ENCODE data around the gene POU3F1.
"Not testable (repeated sequence)": the region's sequence is repeated elsewhere in the genome, so short reads cannot be mapped to it uniquely, and the experiment has no call there.

POU3F1 gene

GRCh38 chr1:38043036-38043747 is 3.4 kb downstream of the POU3F1 start:
- DNase-seq (ENCODE audit: insufficient read length, low spot score) (no peak), FAIRE-seq (no peak)
- TF ChIP-seq POLR2AphosphoS5 (IDR thresholded peaks at IDR 0.05; ENCODE audit: low read depth, low read length) (no peak), SPI1 (IDR thresholded peaks at IDR 0.05; ENCODE audit: low read depth, low read length) (no peak), POU2F2 (IDR thresholded peaks at IDR 0.05; ENCODE audit: low read depth, low read length) (no peak), TAF1 (IDR thresholded peaks at IDR 0.05; ENCODE audit: low read depth, low read length) (no peak), POLR2A (IDR thresholded peaks at IDR 0.05; ENCODE audit: low read depth, low read length) (no peak), PAX5 (IDR thresholded peaks at IDR 0.05; ENCODE audit: insufficient read depth, low read length, severe bottlenecking) (no peak)

- FAIRE-seq (no peak), DNase-seq (ENCODE audit: insufficient read length, low spot score) (no peak)
- TF ChIP-seq SPI1 (IDR thresholded peaks at IDR 0.05; ENCODE audit: low read depth, low read length) (no peak), PAX5 (IDR thresholded peaks at IDR 0.05; ENCODE audit: insufficient read depth, low read length, severe bottlenecking) (no peak)
Measured at GRCh38 chr1:38041936-38042834, 4.4 kb downstream of the POU3F1 start.

GRCh38 chr1:38039331-38040088 is 7.1 kb downstream of the POU3F1 start:
- no peak for DNase-seq (ENCODE audit: insufficient read length, low spot score)
- peak; percentile 43 for FAIRE-seq
- TF ChIP-seq PAX5 (IDR thresholded peaks at IDR 0.05; ENCODE audit: insufficient read depth, low read length, severe bottlenecking) (no peak), POLR2AphosphoS5 (IDR thresholded peaks at IDR 0.05; ENCODE audit: low read depth, low read length) (no peak), SPI1 (IDR thresholded peaks at IDR 0.05; ENCODE audit: low read depth, low read length) (no peak), TAF1 (IDR thresholded peaks at IDR 0.05; ENCODE audit: low read depth, low read length) (no peak), POU2F2 (IDR thresholded peaks at IDR 0.05; ENCODE audit: low read depth, low read length) (no peak), POLR2A (IDR thresholded peaks at IDR 0.05; ENCODE audit: low read depth, low read length) (no peak)

- DNase-seq (ENCODE audit: insufficient read length, low spot score): no peak
- no peak for FAIRE-seq
- no peak for TF ChIP-seq SPI1 (IDR thresholded peaks at IDR 0.05; ENCODE audit: low read depth, low read length)
- no peak for TF ChIP-seq POLR2A (IDR thresholded peaks at IDR 0.05; ENCODE audit: low read depth, low read length)
- TF ChIP-seq POU2F2 (IDR thresholded peaks at IDR 0.05; ENCODE audit: low read depth, low read length): no peak
- no peak for TF ChIP-seq PAX5 (IDR thresholded peaks at IDR 0.05; ENCODE audit: insufficient read depth, low read length, severe bottlenecking)
- TF ChIP-seq POLR2AphosphoS5 (IDR thresholded peaks at IDR 0.05; ENCODE audit: low read depth, low read length): no peak
- TF ChIP-seq TAF1 (IDR thresholded peaks at IDR 0.05; ENCODE audit: low read depth, low read length): no peak
Measured at GRCh38 chr1:38038861-38039260, 7.7 kb downstream of the POU3F1 start.

GRCh38 chr1:38037221-38037939 is 9.2 kb downstream of the POU3F1 start:
- FAIRE-seq (no peak), DNase-seq (ENCODE audit: insufficient read length, low spot score) (no peak)
- TF ChIP-seq SPI1 (IDR thresholded peaks at IDR 0.05; ENCODE audit: low read depth, low read length): no peak
- TF ChIP-seq POLR2A (IDR thresholded peaks at IDR 0.05; ENCODE audit: low read depth, low read length): no peak
- TF ChIP-seq POU2F2 (IDR thresholded peaks at IDR 0.05; ENCODE audit: low read depth, low read length): no peak
- no peak for TF ChIP-seq POLR2AphosphoS5 (IDR thresholded peaks at IDR 0.05; ENCODE audit: low read depth, low read length)
- no peak for TF ChIP-seq PAX5 (IDR thresholded peaks at IDR 0.05; ENCODE audit: insufficient read depth, low read length, severe bottlenecking)
- TF ChIP-seq TAF1 (IDR thresholded peaks at IDR 0.05; ENCODE audit: low read depth, low read length): no peak

- TF ChIP-seq TAF1 (IDR thresholded peaks at IDR 0.05; ENCODE audit: low read depth, low read length): no peak
- TF ChIP-seq PAX5 (IDR thresholded peaks at IDR 0.05; ENCODE audit: insufficient read depth, low read length, severe bottlenecking): no peak
- TF ChIP-seq POLR2A (IDR thresholded peaks at IDR 0.05; ENCODE audit: low read depth, low read length): no peak
- TF ChIP-seq SPI1 (IDR thresholded peaks at IDR 0.05; ENCODE audit: low read depth, low read length): no peak
- no peak for TF ChIP-seq POU2F2 (IDR thresholded peaks at IDR 0.05; ENCODE audit: low read depth, low read length)
- DNase-seq (ENCODE audit: insufficient read length, low spot score) (no peak), FAIRE-seq (no peak)
Measured at GRCh38 chr1:38034871-38035270, 11.7 kb downstream of the POU3F1 start.

GRCh38 chr1:38032992-38033391 is 13.6 kb downstream of the POU3F1 start:
- FAIRE-seq; DNase-seq (ENCODE audit: insufficient read length, low spot score): not testable (repeated sequence)

GRCh38 chr1:38031513-38031866 is 15.1 kb downstream of the POU3F1 start:
- FAIRE-seq (peak; percentile 16), DNase-seq (ENCODE audit: insufficient read length, low spot score) (no peak)
- no peak for TF ChIP-seq PAX5 (IDR thresholded peaks at IDR 0.05; ENCODE audit: insufficient read depth, low read length, severe bottlenecking)
- no peak for TF ChIP-seq POU2F2 (IDR thresholded peaks at IDR 0.05; ENCODE audit: low read depth, low read length)
- TF ChIP-seq SPI1 (IDR thresholded peaks at IDR 0.05; ENCODE audit: low read depth, low read length): no peak
- no peak for TF ChIP-seq POLR2A (IDR thresholded peaks at IDR 0.05; ENCODE audit: low read depth, low read length)
- TF ChIP-seq TAF1 (IDR thresholded peaks at IDR 0.05; ENCODE audit: low read depth, low read length): no peak
- no peak for TF ChIP-seq POLR2AphosphoS5 (IDR thresholded peaks at IDR 0.05; ENCODE audit: low read depth, low read length)
